ENCODE results near the gene FSCN2.

GRCh38 chr17:81526662-81527571 lies 1.3 kb upstream of the FSCN2 start:
- TF ChIP-seq POLR2A (IDR thresholded peaks at IDR 0.05): no peak
- no peak for TF ChIP-seq CTCF (IDR thresholded peaks at IDR 0.05)

Measured in esophagus squamous epithelium (tissue), 4 donors.